NOMO-1 treated with dmso at 0.1 percent for 144 hours (cell line): ENCODE measurements around the gene NXNL2.

Experiments
- DNase-seq: peaks from one replicate; lab custom pipeline; 2025; ENCODE audit not compliant: unreplicated experiment; lab: John Stamatoyannopoulos, UW

NXNL2 gene

DNA sequence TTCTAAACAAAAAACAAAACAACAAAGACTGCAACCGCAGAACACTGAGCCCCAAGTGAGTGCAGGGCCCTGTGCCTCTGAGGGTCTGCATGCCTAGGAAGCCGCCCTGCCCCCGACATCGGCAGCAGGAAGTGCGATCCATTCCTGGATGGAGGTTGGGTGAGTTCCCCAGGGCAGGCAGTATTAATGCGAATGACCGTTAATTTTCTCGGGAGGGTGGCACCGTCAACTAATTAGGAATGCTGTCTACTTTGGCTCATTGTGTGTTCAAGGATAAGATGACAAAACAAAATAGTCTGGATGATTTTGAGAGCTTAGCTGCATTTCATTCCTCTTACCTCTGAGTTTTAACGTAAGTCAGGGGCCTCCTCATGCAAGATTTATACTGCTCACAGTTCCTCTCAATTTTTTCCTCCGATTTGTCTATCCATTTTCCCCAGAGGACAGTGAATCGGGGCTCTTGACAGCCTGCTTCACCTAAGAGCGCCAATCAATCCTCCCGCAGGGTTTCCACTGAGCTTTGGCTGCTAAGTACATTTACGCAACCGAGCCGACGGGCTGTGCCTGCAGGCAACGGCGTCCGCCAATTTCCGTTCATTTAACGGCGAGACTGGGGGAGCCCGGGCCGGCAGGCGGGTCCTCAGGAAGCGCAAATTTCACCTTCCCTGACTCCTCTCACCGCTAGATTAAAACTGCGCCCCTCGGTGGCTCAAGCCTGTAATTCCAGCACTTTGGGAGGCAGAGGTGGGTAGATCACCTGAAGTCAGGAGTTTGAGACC is 2.9 kb upstream of the NXNL2 start:
- DNase-seq: no peak

DNA sequence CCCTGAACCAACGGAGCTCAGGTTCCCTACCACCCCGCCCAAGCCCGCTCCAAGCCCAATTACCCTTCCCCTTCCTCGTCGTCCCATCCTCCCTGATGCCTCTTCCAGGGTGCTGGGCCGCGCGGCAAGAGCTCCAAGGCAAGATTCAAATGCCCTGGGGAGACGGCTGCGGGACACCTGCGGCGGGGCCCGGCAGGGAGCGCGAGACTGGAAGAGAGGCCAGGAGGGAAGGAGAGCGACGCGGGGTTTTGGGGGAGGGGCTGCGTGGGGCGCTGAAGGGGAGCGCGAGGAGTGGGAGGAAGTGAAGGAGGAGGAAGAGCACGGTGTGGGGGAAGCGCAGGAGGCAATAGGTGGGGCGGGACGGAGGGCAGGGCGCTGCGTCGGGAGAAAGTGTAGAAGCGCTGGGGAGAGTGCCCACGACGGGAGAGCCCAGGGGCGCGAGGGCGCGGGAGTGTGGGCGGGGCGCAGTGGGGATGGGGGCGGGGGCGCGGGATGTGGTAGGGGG is 975 bp upstream of the NXNL2 start:
- DNase-seq: peak; percentile 28

DNA sequence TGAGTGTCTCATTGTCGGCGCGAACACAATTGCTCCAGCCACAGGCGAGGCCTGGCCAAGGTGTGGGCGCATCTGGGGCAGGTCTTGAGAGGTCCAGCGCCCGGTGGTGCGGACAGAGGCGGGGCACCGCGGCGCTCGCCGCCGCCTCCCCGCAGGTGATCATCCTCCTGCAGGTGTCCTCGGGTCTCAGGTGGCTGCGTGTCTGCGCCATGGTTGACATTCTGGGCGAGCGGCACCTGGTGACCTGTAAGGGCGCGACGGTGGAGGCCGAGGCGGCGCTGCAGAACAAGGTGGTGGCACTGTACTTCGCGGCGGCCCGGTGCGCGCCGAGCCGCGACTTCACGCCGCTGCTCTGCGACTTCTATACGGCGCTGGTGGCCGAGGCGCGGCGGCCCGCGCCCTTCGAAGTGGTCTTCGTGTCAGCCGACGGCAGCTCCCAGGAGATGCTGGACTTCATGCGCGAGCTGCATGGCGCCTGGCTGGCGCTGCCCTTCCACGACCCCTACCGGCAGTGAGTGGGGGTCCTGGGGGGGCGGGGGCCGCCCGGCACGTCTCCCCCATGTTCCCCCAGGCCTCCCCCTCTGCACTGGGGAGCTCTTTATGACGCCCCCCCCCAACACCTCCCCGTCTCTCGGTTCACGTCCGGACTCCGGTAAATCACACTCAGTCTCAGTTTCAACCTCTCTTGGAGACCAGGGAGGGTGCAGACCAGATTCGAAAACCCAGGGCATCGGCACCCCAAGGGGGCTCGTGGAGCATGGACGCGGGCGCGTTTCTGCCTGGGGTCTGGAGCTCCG is 446 bp downstream of the NXNL2 start:
- no peak for DNase-seq

DNA sequence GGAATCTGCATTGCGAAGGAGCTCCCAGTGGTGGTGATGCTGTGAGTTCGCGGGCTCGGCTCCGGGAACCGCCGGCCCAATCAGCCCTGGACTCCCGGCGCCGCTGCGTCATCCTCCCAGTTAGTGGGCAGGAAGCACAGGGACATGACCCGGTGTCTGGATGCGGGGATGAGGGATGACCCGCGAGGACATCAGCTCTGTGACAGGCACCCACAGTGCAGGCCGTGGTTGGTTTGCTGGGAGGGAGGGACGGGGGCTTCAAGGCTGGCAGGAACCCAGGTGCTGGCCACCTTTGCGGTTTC is 996 bp downstream of the NXNL2 start:
- no peak for DNase-seq

GRCh38 chr9:88536951-88537760 is 2.2 kb downstream of the NXNL2 start:
- DNase-seq: no peak

GRCh38 chr9:88537761-88538091 is 2.7 kb downstream of the NXNL2 start:
- DNase-seq: peak; percentile 12

- no peak for DNase-seq
These were observed 3.5 kb downstream of the NXNL2 start for GRCh38 chr9:88538311-88539085.

DNA sequence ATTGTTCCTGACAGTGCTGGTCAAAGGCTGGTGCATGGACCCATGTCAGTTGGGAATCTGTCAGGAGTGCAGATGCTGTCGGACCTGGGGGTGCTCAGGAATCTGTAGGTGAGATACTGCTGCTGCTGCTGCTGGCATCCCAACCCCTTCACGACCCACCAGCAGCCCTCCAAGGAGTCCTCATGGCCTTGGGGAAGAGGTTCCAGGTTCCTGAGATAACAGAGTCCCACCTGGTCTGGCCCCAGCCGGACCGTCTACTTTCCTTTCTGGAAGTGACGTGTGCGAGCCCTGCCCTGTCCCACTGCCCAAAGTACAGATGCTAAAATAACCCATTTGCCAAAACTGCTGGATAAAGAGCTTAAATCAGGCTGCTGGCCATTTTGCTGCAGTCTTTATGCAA is 4.3 kb downstream of the NXNL2 start:
- no peak for DNase-seq

- DNase-seq: no peak
These were observed 5.3 kb downstream of the NXNL2 start for GRCh38 chr9:88540251-88540763.

- DNase-seq: peak; percentile 7
These were observed 9.3 kb downstream of the NXNL2 start for GRCh38 chr9:88544245-88544644.

GRCh38 chr9:88551546-88552137 is 16.7 kb downstream of the NXNL2 start:
- DNase-seq: no peak

- no peak for DNase-seq
These were observed 18.4 kb downstream of the NXNL2 start for GRCh38 chr9:88553350-88553749.

DNA sequence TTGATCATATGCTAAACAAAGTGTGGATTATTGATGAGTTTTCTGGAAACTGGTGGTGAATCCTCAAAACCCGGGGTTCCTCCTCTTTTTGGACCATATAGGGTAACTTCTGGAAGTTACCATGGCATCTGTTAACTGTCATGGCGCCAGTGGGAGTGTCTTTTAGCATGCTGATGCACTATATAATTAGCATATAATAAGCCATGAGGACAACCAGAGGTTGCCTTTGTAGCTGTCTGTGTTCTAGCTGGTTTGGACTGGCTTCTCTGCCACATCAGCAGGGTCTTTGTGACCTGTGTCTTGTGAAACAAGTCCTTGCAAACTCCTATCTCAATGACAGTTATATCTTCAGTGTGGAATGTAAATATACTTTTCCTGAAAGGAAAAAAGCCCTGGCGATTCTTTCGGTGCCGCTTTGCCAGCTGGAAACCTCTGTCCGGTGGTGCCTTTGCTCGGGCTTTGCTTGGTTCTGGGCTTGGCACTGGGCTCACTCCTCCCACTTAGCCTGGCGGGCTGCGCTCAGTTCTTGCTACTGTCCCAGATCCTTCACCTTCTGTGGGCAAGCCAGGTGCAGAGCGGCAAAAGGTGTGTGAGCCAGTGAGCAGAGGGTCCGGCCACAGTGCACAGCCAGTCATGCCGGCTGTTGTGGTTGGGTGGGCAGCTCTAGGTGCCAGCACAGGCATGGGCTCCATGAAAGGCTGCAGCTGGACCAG is 20.4 kb downstream of the NXNL2 start:
- no peak for DNase-seq

DNA sequence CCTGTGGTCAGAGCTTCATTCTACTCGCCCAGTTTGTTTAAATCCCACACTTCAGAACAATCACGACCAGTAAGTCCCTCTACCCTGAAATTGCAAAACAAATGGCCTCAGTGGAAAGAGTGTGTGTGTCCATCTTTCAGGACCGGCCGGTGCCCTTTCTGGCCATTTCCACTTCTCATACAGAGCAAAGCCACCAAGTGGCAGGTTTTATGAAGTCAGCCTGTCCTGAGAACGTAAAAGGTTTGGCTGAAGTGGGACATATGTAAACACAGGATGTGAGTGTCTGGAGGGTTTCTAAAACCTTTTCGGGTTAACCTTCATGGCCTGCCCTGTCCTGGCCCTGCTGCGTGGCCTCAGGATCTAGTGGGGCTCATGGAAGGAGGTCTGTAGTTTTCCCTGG is 24.7 kb downstream of the NXNL2 start:
- DNase-seq: no peak

- no peak for DNase-seq
These were observed 32.9 kb downstream of the NXNL2 start for GRCh38 chr9:88567870-88568269.

DNA sequence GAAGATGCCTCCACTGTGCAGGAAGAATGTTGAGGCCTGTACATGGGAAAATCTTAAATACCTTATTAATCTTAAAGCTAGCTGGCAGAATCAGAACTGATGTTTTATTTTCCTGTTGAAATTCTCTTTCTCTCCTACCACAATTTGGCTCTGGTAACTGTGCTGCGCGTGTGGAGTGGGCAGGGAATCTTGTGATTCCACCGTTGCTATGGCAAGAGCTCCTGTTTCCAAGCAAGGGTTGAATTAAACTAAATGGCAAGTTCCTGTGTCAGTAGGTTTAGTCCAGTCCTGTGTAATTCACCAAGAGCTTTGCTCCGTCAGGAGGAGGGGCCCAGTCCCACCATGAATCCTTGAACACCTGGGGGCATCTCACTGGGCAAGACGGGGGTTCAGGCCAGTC is 36.4 kb downstream of the NXNL2 start:
- no peak for DNase-seq

GRCh38 chr9:88572684-88573083 is 37.7 kb downstream of the NXNL2 start:
- DNase-seq: no peak

DNA sequence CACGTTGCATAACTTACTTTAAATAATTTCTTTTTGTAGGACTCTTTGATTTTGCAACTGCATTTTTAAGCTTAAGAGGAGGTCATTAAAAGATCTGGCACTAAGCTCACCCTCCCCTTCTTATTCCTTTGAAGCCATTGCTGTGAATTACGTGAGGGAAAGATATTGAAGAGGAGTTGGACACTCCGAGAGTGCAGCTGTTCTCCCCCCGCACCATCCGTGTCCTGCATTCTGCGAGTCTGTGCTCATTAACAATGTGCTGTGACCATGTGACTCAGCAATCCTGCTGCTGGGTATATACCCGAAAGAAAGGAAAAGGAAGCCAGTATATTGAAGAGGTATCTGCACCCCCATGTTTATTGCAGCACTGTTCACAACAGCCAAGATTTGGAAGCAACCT is 40.0 kb downstream of the NXNL2 start:
- no peak for DNase-seq

DNA sequence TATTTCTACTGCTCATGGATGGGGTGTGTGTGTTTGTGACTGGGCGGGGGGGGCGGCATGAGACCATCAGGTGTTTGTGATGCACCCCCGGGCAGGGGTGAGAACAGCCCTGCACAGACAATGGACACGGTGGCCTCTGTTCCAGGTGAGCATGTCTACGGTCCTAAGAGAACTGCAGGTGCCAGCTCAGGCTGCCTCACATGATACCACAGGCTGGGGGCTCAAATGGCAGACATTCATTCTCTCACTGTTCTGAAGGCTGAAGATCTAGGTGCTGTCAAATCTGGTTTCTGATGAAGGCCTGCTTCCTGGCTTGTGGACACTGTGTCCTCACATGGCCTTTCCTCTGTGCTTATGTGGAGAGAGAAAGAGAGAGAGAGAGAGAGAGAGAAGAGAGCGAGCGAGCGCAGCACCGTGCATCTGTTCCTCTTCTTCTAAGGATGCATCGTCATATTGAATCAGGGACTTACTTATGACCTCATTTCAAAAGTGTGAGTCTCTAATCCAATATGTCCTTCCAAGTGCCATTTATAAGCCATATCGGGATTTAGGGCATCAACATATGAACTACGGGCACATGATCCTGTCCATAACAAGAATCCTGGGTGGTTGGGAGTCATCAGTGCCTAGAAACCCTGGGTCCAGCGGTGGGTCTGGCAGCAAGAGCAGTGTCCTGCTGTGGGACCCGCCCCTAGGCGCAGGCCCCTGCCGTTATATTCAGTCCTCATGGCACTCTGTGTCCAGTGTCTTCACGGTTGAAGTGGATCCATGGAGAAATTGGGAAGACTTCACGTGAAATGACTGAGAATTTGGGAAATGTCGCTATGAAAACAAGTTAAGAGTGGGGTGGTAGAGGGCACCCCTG is 42.5 kb downstream of the NXNL2 start:
- no peak for DNase-seq
